SJSA1 (cell line): ENCODE results near the gene ADGB. TPM values are rescaled to one million over a fixed set of nuclear protein-coding genes. Genes with fewer than 3 reads are reported as not detected.
"Not testable (repeated sequence)": the region's sequence is repeated elsewhere in the genome, so short reads cannot be mapped to it uniquely, and the experiment has no call there.

Source experiments
- DNase-seq, 2 experiments: peaks; one replicate each; pipeline ENCODE4 v3.0.0-alpha.2; 2015 to 2020; ENCODE audit warnings: low spot score in 2 of 2, low read depth in 1 of 2
- H3K27ac ChIP-seq: fragments of 250-450 bp; sonication (Bioruptor Pico); 2 replicates; pipeline ENCODE4 v1.5.1; 2020; ENCODE audit warnings: mild to moderate bottlenecking, moderate library complexity
- H3K27me3 ChIP-seq: fragments of 250-450 bp; sonication (Bioruptor Pico); replicated peaks from 2 replicates; pipeline ENCODE4 v1.5.1; 2020; ENCODE audit warnings: mild to moderate bottlenecking, moderate library complexity
- H3K36me3 ChIP-seq: fragments of 250-450 bp; sonication (Bioruptor Pico); 2 replicates; pipeline ENCODE4 v1.5.1; 2020; ENCODE audit warnings: mild to moderate bottlenecking
- H3K4me1 ChIP-seq: fragments of 250-450 bp; sonication (Bioruptor Pico); replicated peaks from 2 replicates; pipeline ENCODE4 v1.6.1; 2021; ENCODE audit warnings: mild to moderate bottlenecking
- H3K4me3 ChIP-seq: fragments of 250-450 bp; sonication (Bioruptor Pico); 2 replicates; pipeline ENCODE4 v1.5.1; 2020; ENCODE audit warnings: mild to moderate bottlenecking
- H3K9me3 ChIP-seq: fragments of 250-450 bp; sonication (Bioruptor Pico); replicated peaks from 2 replicates; pipeline ENCODE4 v1.5.1; 2020; ENCODE audit warnings: mild to moderate bottlenecking
- total RNA-seq: library from RNA; depleted of rRNA; stranded (reverse); fragments of >200 nt; shearing (Covaris generic); gene quantifications from 2 replicates; pipeline ENCODE4 v1.2.3, GENCODE V29; 2014; rRNA removed

The ADGB gene
- not detected in 2 replicates for total RNA-seq

DNA sequence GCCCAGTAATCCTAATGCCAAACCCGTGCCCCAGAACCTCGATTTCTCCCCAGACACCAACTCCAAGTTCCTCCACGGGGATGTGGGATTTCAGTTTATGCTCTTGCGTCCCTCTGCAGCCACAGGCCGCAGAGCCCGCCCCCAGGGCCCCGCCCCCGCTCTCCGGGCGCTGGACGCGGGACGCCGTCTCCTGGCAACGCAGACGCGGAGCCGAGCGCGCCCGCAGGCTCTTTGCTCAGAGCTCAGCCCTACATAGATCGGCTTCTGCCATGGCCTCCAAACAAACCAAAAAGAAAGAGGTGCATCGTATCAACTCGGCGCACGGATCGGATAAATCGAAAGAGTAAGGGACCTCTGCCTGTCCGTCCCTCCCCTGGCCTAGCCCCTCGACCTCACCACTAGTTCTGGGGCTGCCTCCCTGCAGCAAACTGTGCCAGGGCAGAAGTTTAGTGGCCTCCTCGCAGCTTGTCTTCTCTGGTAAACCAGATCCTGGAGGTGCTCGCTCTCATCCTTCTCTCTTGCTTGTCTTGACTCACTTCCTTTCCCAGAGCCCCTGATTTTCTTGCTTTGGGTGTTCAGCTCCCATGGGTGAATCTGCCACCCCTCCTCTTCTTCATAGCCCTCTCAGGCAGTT is at the start of gene ADGB:
TSS of gene ADGB (plus strand) at position 201 of the 634 bp plus-strand sequence. CDS start at position 270, 69 bp downstream.
- Histone ChIP-seq H3K36me3 (no peaks in the 10 kb centered on the region), H3K4me1 (peaks cover 2% of the 10 kb centered on the region; the same call in 1 of the 2 replicates), H3K9me3 (no peaks in the 10 kb centered on the region), H3K27ac (no peak within 1 kb of the TSS), H3K4me3 (peak within 1 kb of the TSS; percentile 32), H3K27me3 (peaks cover 10% of the 10 kb centered on the region)
- DNase-seq: peak; percentile 42 to 54

DNA sequence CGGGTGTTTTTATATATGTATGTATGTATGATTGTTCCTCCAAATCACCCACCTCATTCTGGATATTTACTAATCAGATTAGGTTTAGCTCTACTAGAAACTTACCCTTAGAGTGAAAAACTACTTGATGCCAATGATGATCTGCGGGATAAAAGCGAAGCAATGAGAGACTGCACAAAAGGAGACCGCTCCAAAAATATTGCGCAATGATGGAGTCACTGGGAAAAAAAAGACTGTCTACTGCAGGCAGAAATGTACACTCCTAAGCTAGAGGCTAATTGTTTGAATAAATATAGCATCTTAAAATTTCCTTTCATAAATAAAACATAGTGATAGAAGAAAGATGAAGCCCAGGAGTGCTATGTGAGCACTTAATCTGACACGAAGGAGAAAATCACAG is 47.9 kb upstream of the ADGB start:
- no peak for DNase-seq
- no peaks in the 10 kb centered on the region for H3K9me3 ChIP-seq
- H3K27me3 ChIP-seq: no peaks in the 10 kb centered on the region
- H3K4me3 ChIP-seq: no peak overlapping the region
- peaks cover 14% of the 10 kb centered on the region for H3K4me1 ChIP-seq
- H3K36me3 ChIP-seq: peaks cover 73% of the 10 kb centered on the region
- no peak overlapping the region for H3K27ac ChIP-seq

GRCh38 chr6:146551545-146551944 is 47.2 kb upstream of the ADGB start:
- Histone ChIP-seq H3K27ac (no peak overlapping the region), H3K4me1 (peaks cover 8% of the 10 kb centered on the region), H3K36me3 (peaks cover 73% of the 10 kb centered on the region), H3K9me3 (no peaks in the 10 kb centered on the region), H3K4me3 (no peak overlapping the region), H3K27me3 (no peaks in the 10 kb centered on the region)
- no peak for DNase-seq

DNA sequence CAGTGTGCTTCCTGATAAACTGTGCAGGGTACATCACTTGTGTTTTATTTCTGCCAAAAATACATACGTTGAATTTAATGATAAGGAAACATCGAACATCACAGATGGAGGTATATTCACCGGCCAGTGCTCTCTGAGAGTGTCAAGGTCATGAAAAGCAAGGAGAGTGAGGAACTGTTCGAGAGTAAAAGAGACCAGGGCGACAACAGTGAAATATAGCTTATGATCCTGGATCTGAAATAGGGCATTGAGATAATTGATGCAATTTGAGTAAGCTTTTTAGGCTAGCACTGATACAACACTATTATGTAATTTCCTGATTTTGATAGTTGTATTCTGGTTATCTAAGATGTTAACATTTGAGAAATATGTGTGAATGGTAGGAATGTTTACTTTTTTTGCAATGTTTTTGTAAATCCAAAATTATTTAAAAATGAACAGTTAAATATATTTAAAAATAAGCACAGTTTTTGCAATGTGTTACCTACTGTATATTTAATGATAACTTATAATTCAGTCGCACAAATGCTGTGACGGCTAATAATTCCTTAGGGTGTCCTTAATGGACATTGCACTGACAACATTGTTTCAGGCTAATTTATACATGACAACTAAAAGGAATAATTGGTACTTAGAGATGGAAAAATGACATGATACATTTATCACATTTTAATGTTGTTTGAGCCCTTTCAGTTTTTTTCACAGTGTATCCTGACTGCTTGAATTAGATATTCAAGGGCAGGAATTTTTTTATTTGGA is 45.2 kb upstream of the ADGB start:
- no peaks in the 10 kb centered on the region for H3K9me3 ChIP-seq
- H3K36me3 ChIP-seq: peaks cover 66% of the 10 kb centered on the region
- H3K4me3 ChIP-seq: no peak overlapping the region
- no peaks in the 10 kb centered on the region for H3K27me3 ChIP-seq
- no peaks in the 10 kb centered on the region for H3K4me1 ChIP-seq
- DNase-seq: no peak
- no peak overlapping the region for H3K27ac ChIP-seq

GRCh38 chr6:146560607-146561006 is 38.2 kb upstream of the ADGB start:
- Histone ChIP-seq H3K4me1 (no peaks in the 10 kb centered on the region), H3K36me3 (peaks cover 4% of the 10 kb centered on the region), H3K9me3 (no peaks in the 10 kb centered on the region), H3K4me3 (no peak overlapping the region), H3K27ac (no peak overlapping the region), H3K27me3 (no peaks in the 10 kb centered on the region)
- no peak for DNase-seq

- not testable (repeated sequence) for DNase-seq, H3K36me3 ChIP-seq, H3K4me1 ChIP-seq, H3K27me3 ChIP-seq, H3K27ac ChIP-seq, H3K4me3 ChIP-seq, H3K9me3 ChIP-seq
Observed at GRCh38 chr6:146566661-146567060, 32.1 kb upstream of the ADGB start.

- not testable (repeated sequence) for H3K9me3 ChIP-seq, H3K27me3 ChIP-seq, DNase-seq, H3K4me1 ChIP-seq, H3K4me3 ChIP-seq, H3K27ac ChIP-seq, H3K36me3 ChIP-seq
Observed at GRCh38 chr6:146568619-146569018, 30.2 kb upstream of the ADGB start.

- no peaks in the 10 kb centered on the region for H3K36me3 ChIP-seq
- no peaks in the 10 kb centered on the region for H3K4me1 ChIP-seq
- H3K27ac ChIP-seq: no peak overlapping the region
- DNase-seq: no peak
- no peaks in the 10 kb centered on the region for H3K27me3 ChIP-seq
- no peak overlapping the region for H3K4me3 ChIP-seq
- no peaks in the 10 kb centered on the region for H3K9me3 ChIP-seq
Observed at GRCh38 chr6:146574211-146574610, 24.6 kb upstream of the ADGB start.

DNA sequence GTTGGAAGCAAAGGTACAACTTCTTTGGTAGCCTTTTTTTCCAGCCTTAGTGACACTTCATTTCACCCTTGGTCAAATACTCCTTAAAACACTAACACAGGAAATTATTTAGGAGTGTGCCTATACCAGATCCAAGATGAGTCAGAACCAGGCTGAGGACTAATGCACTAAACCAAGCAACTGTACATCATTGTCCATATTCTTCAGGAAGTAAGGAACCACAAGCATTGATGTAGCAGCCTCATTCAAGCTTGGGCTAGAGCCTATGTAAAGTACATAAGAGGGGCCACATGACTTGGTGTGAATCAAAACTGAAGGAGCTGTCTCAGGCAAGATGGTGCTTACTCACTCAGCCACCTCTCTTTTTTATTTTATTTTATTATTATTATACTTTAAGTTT is 20.7 kb upstream of the ADGB start:
- Histone ChIP-seq H3K27ac (no peak overlapping the region), H3K9me3 (no peaks in the 10 kb centered on the region), H3K4me3 (no peak overlapping the region), H3K27me3 (no peaks in the 10 kb centered on the region), H3K4me1 (no peaks in the 10 kb centered on the region), H3K36me3 (no peaks in the 10 kb centered on the region)
- DNase-seq: no peak

- Histone ChIP-seq H3K27ac (no peak overlapping the region), H3K27me3 (no peaks in the 10 kb centered on the region), H3K4me3 (no peak overlapping the region), H3K9me3 (no peaks in the 10 kb centered on the region), H3K36me3 (no peaks in the 10 kb centered on the region), H3K4me1 (no peaks in the 10 kb centered on the region)
- DNase-seq: no peak
Observed at GRCh38 chr6:146581968-146582367, 16.8 kb upstream of the ADGB start.

DNA sequence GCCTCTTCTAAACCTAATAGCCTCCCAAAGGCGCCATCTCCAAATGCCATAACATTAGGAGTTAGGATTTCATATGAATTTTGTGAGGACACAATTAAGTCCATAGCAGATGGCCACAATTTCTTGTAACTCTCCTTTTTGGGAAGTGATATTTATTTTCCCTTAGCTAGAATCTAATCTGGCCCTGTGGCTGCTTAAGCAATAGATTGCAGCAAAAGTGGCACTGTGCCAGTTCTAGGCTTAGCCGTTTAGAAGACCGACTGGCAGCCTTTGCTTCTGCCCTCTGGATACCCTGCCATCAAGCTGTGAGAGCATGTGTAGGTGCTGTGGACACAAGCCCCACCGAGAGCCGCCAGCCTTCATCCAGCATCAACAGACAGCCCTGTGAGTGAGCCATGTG is 15.9 kb upstream of the ADGB start:
- H3K4me3 ChIP-seq: no peak overlapping the region
- H3K9me3 ChIP-seq: no peaks in the 10 kb centered on the region
- H3K27ac ChIP-seq: no peak overlapping the region
- H3K4me1 ChIP-seq: no peaks in the 10 kb centered on the region
- no peaks in the 10 kb centered on the region for H3K27me3 ChIP-seq
- DNase-seq: no peak
- no peaks in the 10 kb centered on the region for H3K36me3 ChIP-seq

DNA sequence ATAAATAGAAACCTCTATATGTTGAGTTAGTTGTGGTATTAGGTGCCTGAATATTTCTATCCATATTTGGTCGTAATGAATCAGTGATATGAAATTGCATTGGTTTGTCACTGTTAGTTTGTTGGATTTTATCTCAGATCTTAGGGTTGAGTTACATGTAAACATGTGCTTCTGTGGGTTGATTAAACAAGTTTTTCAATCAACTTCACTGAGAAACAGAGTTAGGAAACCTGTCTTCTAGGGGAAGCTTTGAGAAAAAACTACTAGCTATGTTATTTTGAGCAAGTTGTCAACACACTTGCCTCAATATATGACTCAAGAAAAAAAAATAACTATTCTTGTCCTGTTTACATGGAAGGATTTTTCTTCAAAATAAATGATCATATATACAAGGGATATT is 14.8 kb upstream of the ADGB start:
- H3K9me3 ChIP-seq: no peaks in the 10 kb centered on the region
- no peak overlapping the region for H3K27ac ChIP-seq
- no peak overlapping the region for H3K4me3 ChIP-seq
- H3K4me1 ChIP-seq: no peaks in the 10 kb centered on the region
- H3K27me3 ChIP-seq: no peaks in the 10 kb centered on the region
- DNase-seq: no peak
- H3K36me3 ChIP-seq: no peaks in the 10 kb centered on the region

DNA sequence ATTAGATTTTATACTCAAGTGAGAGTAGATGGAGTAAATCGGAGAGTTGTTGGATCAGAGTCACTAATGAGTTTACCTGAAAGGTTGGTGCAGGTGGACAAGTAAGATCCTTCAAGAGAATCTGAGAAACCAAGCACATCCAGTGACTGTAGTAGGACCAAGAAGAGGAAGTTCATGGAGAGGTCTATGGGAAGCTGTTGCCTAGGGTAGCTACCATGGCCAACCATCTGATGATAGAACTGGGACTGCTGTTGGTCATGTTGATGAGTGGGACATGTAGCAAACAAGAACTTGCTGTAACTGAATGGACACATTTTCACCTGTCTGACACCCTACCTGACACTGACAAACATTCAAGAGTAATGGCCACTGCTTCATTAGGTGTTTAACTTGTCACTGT is 11.3 kb upstream of the ADGB start:
- no peaks in the 10 kb centered on the region; the same call in 1 of the 2 replicates for H3K27me3 ChIP-seq
- no peak overlapping the region for H3K27ac ChIP-seq
- H3K4me3 ChIP-seq: no peak overlapping the region
- no peaks in the 10 kb centered on the region for H3K9me3 ChIP-seq
- H3K4me1 ChIP-seq: no peaks in the 10 kb centered on the region
- no peak for DNase-seq
- H3K36me3 ChIP-seq: no peaks in the 10 kb centered on the region

DNA sequence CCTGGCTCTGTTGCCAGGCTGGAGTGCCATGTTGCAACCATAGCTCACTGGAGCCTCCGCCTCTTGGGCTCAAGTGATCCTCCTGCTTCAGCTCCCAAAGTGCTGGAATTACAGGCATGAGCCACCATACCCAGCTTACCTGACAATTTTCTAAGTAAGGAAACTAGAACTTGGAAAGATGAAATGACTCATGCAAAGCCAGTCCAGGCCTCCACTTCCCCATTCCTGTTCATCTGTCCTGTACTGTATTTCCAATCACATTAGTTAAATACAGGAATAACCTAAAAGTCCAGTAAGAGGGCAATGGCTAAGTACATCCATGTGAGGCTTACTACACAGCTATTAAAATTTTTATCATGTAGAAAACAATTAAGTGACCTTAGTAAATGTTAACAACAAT is 8.3 kb upstream of the ADGB start:
- no peak for DNase-seq
- no peaks in the 10 kb centered on the region for H3K36me3 ChIP-seq
- no peaks in the 10 kb centered on the region for H3K9me3 ChIP-seq
- H3K27me3 ChIP-seq: no peaks in the 10 kb centered on the region; the same call in 1 of the 2 replicates
- H3K4me1 ChIP-seq: no peaks in the 10 kb centered on the region
- H3K27ac ChIP-seq: no peak overlapping the region
- no peak overlapping the region for H3K4me3 ChIP-seq
